ENCODE results near the gene SMPD4.
"Not testable (repeated sequence)": the region's sequence is repeated elsewhere in the genome, so short reads cannot be mapped to it uniquely, and the experiment has no call there.

Gene SMPD4

DNA sequence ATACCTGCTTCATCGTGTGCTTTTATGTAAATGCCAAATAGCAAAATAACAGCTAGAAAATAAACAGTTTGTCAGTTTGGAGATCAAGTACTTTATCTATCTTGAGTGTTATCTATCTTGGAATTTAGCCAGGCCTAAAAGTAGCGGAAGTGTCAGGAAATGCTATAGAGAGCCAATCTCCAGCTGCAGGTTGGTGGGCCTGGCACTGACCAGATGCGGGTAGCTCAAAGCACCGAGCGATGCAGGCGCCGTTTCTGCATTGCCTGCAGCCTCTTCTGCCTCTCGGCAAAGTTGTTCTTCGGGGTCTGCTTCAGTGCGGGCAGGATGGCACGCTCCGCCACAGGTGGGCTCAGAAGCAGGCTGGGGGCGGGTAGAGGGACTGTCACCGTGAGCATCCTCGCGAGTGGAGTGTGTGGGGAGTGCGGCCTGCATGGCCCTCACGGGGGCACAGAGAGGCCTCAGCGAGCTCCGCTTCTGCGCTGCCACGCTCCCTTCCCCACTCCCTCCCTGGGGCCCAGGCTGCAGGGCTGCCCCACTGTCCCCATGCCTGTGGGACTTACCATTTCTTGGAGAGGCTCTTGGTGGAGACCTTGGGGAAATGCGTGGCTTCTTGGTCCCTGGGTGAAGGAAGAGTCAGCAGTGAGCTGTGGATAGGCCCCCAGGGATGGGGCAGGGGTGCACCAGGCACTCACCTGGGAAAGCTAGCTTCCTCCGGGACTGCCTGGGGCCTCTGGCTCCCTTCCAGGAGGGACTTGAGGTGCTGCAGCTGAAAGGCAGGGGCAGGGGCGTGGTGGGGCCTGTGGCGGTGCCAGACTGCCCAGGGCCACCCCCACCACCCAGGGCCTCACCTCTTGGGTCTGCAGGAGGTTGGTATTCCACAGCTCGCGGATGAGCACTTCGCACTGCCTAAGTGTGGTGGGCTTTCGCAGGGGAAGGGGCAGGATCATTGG, 41.8 kb downstream of the SMPD4 start:
- not testable (repeated sequence) for DNase-seq (ENCODE audit: low read depth in 2 of 2)

- not testable (repeated sequence) for DNase-seq (ENCODE audit: low read depth in 2 of 2)
Observed at GRCh38 chr2:130138841-130139251, 42.6 kb downstream of the SMPD4 start.

DNA sequence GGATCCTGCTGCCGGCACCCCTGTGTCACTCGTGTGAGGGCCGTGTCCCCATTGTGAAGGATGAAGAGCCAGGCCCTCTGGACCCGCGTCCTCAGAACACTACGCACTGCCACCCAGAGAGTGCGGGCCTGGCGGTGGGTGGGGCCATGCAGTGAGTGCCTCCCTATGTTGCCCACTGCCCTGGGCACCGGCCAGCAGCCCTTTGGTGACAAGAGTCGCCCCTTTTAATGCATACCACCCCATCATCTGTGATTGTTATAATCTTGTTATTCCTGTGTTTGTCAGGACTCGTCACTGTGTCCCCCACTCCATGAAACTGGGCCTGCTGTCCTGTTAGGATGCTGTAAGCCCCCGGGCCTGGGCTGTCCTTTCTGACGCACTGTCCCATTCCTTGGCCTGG, 43.1 kb downstream of the SMPD4 start:
- not testable (repeated sequence) for DNase-seq (ENCODE audit: low read depth in 2 of 2)

DNA sequence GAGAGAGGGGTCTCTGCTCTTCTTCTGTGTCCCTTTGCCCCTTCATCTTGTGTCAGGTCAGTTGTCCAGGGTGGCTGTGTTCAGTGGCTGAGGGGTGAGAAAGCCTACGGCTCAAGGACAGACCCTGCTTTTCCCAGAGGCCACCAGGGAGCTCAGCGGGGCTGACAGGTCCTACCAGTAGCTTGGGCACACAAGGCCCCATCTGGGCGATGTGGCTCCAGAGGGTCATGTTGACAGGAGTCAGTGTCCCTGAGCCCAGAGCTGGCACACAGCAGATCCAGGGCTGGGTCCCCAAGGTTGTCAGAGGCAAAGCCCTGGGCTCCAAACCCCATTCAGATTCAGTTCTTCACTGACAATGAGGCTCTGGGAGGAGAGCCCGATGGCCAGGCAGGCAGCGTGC, 44.3 kb downstream of the SMPD4 start:
- DNase-seq (ENCODE audit: low read depth in 2 of 2), result not testable (repeated sequence)

DNA sequence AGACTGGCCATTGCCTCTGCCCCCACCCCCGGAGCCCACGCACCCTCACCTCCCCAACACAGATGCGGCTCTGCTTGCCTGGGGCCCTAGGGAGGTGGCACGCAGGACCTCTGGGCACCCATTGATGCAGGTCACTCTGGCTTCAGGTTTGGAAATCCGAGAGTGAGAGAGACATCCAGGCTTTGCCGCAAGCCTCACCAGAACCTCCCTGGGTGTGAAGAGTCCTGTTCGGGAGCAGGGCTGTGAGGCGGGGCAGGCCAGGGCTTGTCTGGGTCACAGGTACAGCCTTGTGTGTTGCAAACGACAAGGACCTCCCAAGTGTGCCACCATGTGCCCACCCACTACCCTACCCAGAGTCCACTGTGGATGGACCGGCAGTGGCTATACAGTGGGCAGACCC, 44.9 kb downstream of the SMPD4 start:
- not testable (repeated sequence) for DNase-seq (ENCODE audit: low read depth in 2 of 2)

GRCh38 chr2:130135692-130136541, 45.5 kb downstream of the SMPD4 start:
- DNase-seq (ENCODE audit: low read depth in 2 of 2), result no peak

DNA sequence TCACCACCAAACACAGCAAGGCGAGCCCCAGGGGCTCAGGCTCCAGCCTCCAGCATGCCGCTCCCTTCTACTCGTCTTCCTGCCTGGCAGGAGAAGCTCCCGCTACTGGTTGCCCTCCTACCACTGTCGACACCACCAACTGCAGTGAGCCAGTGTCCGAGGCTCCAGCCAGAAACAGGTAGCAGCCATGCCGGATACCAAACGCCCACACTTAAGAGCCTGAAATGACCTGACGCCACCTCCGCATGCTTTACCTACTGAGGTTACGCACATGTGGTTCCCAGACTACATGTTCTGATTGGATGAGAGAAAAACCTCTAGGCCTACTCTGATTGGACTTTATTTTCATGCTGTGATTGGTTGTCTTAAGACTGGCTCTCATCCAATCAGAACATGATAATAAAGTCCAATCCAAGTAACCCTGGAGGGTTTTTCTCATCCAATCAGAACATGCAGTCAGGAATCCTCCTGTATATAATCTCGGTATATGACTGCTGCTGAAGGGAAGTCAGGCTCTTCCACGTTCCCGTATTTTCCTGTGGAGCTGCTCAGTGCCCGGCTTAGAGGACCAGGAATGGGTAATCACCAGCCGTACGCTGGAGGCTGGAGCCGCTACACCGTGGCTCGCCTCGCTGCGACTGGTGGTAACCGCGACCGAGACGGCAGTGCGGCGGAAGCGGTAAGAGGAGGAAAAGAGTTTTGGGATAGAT, 52.1 kb downstream of the SMPD4 start, which contains the start of gene POTEF:
Gene POTEF, minus strand, starts transcription at position 103 of the 710 bp plus-strand sequence. CDS start 8,707 bp downstream, outside the sequence.
- not testable (repeated sequence) for DNase-seq (ENCODE audit: low read depth in 2 of 2)

DNA sequence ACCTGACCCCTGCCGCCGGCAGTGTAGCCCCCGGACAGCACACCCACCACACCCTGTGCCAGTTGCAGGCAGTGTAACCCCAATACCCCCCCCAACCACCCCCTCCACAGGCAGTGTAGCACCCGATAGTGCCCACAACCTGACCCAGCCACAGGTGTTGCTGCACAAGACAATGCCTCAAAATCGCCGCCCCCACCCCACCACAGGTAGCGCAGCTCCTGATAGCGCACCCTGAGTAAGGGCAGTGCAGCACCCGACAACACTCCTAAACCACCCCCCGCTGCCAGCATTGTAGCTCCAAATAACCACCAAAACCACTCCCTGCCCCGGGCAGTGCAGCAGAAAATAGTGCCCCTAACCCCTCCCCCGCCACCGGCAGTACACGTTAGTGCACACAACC, 52.9 kb downstream of the SMPD4 start:
- DNase-seq (ENCODE audit: low read depth in 2 of 2), result not testable (repeated sequence)

DNA sequence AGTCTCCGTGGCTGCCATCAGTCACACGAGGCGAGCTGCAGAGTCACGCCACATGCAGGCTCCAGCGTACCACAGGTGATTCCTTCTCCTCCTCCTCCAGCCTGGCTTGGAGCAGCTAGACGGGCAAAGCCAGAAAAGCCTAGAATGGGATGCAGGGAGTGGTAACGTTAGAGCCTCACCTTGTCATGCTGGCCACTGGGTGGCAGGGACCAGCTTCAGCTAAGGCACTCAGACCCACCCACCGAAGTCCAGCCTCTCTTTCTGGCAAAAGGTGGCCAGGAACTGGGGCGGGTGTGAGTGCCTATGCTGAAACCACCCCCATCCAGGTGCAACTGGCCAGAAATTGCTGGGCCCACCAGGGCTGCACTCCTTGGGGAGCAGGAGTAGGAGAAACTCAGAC, 53.7 kb downstream of the SMPD4 start:
- DNase-seq (ENCODE audit: low read depth in 2 of 2), result not testable (repeated sequence)

- not testable (repeated sequence) for DNase-seq (ENCODE audit: low read depth in 2 of 2)
Observed at GRCh38 chr2:130120924-130121323, 60.5 kb downstream of the SMPD4 start.

- not testable (repeated sequence) for DNase-seq (ENCODE audit: low read depth in 2 of 2)
Observed at GRCh38 chr2:130102597-130103363, 78.6 kb downstream of the SMPD4 start.
